Measurements from ENCODE around the gene OR51D1.

DNA sequence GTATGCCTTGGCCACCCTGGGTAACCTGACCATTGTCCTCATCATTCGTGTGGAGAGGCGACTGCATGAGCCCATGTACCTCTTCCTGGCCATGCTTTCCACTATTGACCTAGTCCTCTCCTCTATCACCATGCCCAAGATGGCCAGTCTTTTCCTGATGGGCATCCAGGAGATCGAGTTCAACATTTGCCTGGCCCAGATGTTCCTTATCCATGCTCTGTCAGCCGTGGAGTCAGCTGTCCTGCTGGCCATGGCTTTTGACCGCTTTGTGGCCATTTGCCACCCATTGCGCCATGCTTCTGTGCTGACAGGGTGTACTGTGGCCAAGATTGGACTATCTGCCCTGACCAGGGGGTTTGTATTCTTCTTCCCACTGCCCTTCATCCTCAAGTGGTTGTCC, 2.7 kb downstream of the OR51D1 start:
- TF ChIP-seq, protein P1, sequence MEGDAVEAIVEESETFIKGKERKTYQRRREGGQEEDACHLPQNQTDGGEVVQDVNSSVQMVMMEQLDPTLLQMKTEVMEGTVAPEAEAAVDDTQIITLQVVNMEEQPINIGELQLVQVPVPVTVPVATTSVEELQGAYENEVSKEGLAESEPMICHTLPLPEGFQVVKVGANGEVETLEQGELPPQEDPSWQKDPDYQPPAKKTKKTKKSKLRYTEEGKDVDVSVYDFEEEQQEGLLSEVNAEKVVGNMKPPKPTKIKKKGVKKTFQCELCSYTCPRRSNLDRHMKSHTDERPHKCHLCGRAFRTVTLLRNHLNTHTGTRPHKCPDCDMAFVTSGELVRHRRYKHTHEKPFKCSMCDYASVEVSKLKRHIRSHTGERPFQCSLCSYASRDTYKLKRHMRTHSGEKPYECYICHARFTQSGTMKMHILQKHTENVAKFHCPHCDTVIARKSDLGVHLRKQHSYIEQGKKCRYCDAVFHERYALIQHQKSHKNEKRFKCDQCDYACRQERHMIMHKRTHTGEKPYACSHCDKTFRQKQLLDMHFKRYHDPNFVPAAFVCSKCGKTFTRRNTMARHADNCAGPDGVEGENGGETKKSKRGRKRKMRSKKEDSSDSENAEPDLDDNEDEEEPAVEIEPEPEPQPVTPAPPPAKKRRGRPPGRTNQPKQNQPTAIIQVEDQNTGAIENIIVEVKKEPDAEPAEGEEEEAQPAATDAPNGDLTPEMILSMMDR (IDR thresholded peaks at IDR 0.05), result no peak
- TF ChIP-seq POLR2A (IDR thresholded peaks at IDR 0.05) (no peak), POLR2AphosphoS5 (IDR thresholded peaks at IDR 0.05) (no peak), EP300 (IDR thresholded peaks at IDR 0.05) (no peak)

All from sigmoid colon (tissue), 4 donors.